ENCODE results near the gene TMPRSS3.
"Not testable (repeated sequence)": the region's sequence is repeated elsewhere in the genome, so short reads cannot be mapped to it uniquely, and the experiment has no call there.

TMPRSS3 gene

DNA sequence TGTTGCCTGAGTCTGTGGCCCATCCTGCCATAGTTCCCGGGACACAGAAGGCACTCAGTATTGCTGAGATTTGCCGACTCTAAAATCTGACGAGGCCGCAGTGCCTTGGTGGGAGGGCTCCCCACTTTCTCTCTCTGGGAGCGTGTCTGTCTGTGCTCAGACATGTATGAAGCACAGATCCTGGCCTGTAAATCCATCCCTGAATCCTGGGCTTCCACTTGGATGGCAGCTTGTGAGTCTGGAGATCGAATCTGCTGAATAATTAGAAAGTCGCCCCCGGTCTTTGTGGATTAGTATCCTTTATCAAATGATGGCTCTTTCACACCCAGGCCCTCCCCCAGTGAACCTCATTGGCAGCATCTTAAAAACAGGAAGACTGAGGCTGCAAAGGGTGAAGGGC lies 18.2 kb upstream of the TMPRSS3 start:
- no peak for DNase-seq (ENCODE audit: low read depth, low spot score)
- H3K9me3 ChIP-seq (ENCODE audit: insufficient read depth, low read length): no peaks in the 10 kb centered on the region
- no peaks in the 10 kb centered on the region for H3K36me3 ChIP-seq (ENCODE audit: insufficient read depth, insufficient read length, low read length)
- no peak overlapping the region for H3K4me3 ChIP-seq (ENCODE audit: insufficient read length, low read depth)
- H3K27me3 ChIP-seq (ENCODE audit: insufficient read depth, insufficient read length): peaks cover 10% of the 10 kb centered on the region
- H3K9ac ChIP-seq (ENCODE audit: insufficient read length, low read depth): no peak overlapping the region
- peaks cover 20% of the 10 kb centered on the region for H3K4me1 ChIP-seq (ENCODE audit: insufficient read depth, insufficient read length)
- no peak for TF ChIP-seq SUZ12 (IDR thresholded peaks at IDR 0.05; ENCODE audit: extremely low read depth, insufficient read depth, insufficient read length)
- TF ChIP-seq YY1 (IDR thresholded peaks at IDR 0.05; ENCODE audit: insufficient read depth, insufficient read length): no peak
- TF ChIP-seq ZNF274 (IDR thresholded peaks at IDR 0.05; ENCODE audit: low read depth, low read length): no peak

DNA sequence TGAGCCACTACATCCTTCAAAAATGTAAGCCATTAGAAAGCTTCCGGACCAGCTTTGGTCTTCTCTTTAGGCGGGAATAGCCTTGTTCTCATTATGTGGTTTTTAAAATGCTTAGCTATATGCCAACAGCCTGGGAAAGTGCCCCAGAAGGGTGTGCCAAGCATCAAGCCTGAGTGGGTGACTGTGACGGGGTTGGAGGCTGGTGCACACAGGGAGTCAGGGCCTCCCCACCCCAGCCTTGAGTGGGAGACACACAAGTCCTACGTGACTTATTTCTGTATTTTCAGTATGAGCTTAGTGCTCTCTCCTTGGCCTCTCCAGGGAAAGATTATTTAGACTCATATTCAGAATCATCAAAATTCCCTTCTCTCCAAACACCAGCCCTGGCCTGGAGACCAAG lies 17.6 kb upstream of the TMPRSS3 start:
- no peak for DNase-seq (ENCODE audit: low read depth, low spot score)
- H3K27me3 ChIP-seq (ENCODE audit: insufficient read depth, insufficient read length): peaks cover 10% of the 10 kb centered on the region
- no peak overlapping the region for H3K4me3 ChIP-seq (ENCODE audit: insufficient read length, low read depth)
- no peaks in the 10 kb centered on the region for H3K9me3 ChIP-seq (ENCODE audit: insufficient read depth, low read length)
- H3K36me3 ChIP-seq (ENCODE audit: insufficient read depth, insufficient read length, low read length): no peaks in the 10 kb centered on the region
- TF ChIP-seq ZNF274 (IDR thresholded peaks at IDR 0.05; ENCODE audit: low read depth, low read length) (no peak), SUZ12 (IDR thresholded peaks at IDR 0.05; ENCODE audit: extremely low read depth, insufficient read depth, insufficient read length) (no peak), YY1 (IDR thresholded peaks at IDR 0.05; ENCODE audit: insufficient read depth, insufficient read length) (no peak)
- no peak overlapping the region for H3K9ac ChIP-seq (ENCODE audit: insufficient read length, low read depth)
- peaks cover 20% of the 10 kb centered on the region for H3K4me1 ChIP-seq (ENCODE audit: insufficient read depth, insufficient read length)

DNA sequence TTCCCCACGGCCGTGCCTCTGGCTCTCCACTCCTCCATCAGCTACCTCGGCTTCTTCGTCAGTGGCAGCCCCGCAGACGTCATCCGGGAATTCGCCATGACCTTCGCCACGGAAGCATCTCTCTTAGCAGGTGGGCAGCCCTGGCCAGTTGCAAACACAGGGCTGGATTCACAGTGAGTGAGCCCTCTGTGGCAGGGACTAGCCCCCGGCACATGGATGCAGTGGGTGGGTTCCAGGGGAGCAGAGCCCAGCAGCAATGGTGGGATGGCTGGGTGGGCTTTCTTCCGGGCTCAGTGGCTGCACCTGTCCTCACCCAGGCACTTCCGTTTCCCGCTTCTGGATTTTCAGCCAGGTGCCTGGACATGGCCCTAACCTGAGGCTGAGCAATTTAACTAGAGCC lies 17.2 kb upstream of the TMPRSS3 start:
- Histone ChIP-seq H3K36me3 (ENCODE audit: insufficient read depth, insufficient read length, low read length) (no peaks in the 10 kb centered on the region), H3K9ac (ENCODE audit: insufficient read length, low read depth) (no peak overlapping the region), H3K9me3 (ENCODE audit: insufficient read depth, low read length) (no peaks in the 10 kb centered on the region), H3K4me3 (ENCODE audit: insufficient read length, low read depth) (no peak overlapping the region), H3K27me3 (ENCODE audit: insufficient read depth, insufficient read length) (peaks cover 10% of the 10 kb centered on the region), H3K4me1 (ENCODE audit: insufficient read depth, insufficient read length) (peaks cover 20% of the 10 kb centered on the region)
- DNase-seq (ENCODE audit: low read depth, low spot score): no peak
- TF ChIP-seq YY1 (IDR thresholded peaks at IDR 0.05; ENCODE audit: insufficient read depth, insufficient read length) (no peak), SUZ12 (IDR thresholded peaks at IDR 0.05; ENCODE audit: extremely low read depth, insufficient read depth, insufficient read length) (no peak), ZNF274 (IDR thresholded peaks at IDR 0.05; ENCODE audit: low read depth, low read length) (no peak)

DNA sequence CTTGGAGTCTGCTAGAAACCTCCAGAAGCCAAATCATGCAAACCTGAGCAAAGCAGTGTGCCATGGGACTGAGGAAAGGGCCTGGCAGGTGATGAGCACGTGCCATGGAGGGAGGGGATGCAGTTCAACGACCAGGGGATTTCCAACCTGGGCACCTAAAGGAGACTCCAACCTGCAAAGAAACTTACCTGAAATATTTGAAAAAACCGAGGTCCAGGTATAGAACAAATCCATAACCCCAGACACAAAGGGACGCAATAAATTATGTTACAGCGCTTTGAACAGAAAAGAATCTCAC lies 16.7 kb upstream of the TMPRSS3 start:
- peaks cover 20% of the 10 kb centered on the region for H3K4me1 ChIP-seq (ENCODE audit: insufficient read depth, insufficient read length)
- DNase-seq (ENCODE audit: low read depth, low spot score): no peak

DNA sequence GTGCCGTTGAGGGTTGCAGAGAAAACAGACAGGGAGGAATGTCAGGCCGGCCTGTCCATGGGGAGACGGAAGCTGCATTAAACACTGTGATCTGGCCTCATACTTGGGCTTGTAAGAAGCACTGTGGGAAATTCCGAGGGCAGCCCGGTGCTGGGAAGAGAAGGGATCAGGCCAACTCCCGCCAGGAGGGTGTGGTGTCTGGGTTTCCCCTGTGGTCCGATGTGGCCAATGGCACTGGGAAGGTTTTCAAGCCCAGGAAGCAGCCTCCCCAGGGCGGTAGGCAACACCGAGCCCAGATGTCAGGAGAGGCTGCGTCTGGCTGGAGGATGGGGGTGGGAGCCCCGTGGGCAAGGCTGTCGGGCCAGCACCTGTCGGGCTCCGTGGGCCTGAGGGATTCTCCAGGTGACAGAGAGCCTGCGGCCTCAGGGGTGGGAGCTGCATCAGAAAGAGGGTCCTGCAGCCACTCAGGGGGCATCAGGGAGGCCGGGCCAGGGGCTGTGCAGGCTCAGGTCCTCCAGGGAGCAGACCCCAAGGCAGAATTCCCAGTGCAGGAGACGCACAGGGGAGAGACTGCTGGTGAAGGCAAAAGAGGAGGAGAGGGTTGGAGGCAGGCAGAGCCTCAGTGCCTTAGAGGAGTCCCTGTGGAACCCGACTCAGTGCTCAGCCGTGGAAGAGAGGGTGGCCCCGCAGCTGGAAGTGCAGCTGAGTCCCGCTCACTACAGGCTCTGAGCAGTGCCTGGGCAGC lies 16.2 kb upstream of the TMPRSS3 start:
- H3K4me1 ChIP-seq (ENCODE audit: insufficient read depth, insufficient read length): peaks cover 20% of the 10 kb centered on the region
- no peaks in the 10 kb centered on the region for H3K9me3 ChIP-seq (ENCODE audit: insufficient read depth, low read length)
- TF ChIP-seq YY1 (IDR thresholded peaks at IDR 0.05; ENCODE audit: insufficient read depth, insufficient read length): no peak
- TF ChIP-seq ZNF274 (IDR thresholded peaks at IDR 0.05; ENCODE audit: low read depth, low read length): no peak
- no peak for TF ChIP-seq SUZ12 (IDR thresholded peaks at IDR 0.05; ENCODE audit: extremely low read depth, insufficient read depth, insufficient read length)
- DNase-seq (ENCODE audit: low read depth, low spot score): no peak
- H3K9ac ChIP-seq (ENCODE audit: insufficient read length, low read depth): peak overlapping the region; percentile 27
- H3K36me3 ChIP-seq (ENCODE audit: insufficient read depth, insufficient read length, low read length): no peaks in the 10 kb centered on the region
- H3K4me3 ChIP-seq (ENCODE audit: insufficient read length, low read depth): no peak overlapping the region
- peaks cover 10% of the 10 kb centered on the region for H3K27me3 ChIP-seq (ENCODE audit: insufficient read depth, insufficient read length)

More for the DNA sequence above, 16.7 kb upstream of the TMPRSS3 start:
- H3K9ac ChIP-seq (ENCODE audit: insufficient read length, low read depth): no peak overlapping the region
- H3K36me3 ChIP-seq (ENCODE audit: insufficient read depth, insufficient read length, low read length): no peaks in the 10 kb centered on the region
- no peak overlapping the region for H3K4me3 ChIP-seq (ENCODE audit: insufficient read length, low read depth)
- TF ChIP-seq YY1 (IDR thresholded peaks at IDR 0.05; ENCODE audit: insufficient read depth, insufficient read length) (no peak), ZNF274 (IDR thresholded peaks at IDR 0.05; ENCODE audit: low read depth, low read length) (no peak), SUZ12 (IDR thresholded peaks at IDR 0.05; ENCODE audit: extremely low read depth, insufficient read depth, insufficient read length) (no peak)
- no peaks in the 10 kb centered on the region for H3K9me3 ChIP-seq (ENCODE audit: insufficient read depth, low read length)
- peaks cover 10% of the 10 kb centered on the region for H3K27me3 ChIP-seq (ENCODE audit: insufficient read depth, insufficient read length)

DNA sequence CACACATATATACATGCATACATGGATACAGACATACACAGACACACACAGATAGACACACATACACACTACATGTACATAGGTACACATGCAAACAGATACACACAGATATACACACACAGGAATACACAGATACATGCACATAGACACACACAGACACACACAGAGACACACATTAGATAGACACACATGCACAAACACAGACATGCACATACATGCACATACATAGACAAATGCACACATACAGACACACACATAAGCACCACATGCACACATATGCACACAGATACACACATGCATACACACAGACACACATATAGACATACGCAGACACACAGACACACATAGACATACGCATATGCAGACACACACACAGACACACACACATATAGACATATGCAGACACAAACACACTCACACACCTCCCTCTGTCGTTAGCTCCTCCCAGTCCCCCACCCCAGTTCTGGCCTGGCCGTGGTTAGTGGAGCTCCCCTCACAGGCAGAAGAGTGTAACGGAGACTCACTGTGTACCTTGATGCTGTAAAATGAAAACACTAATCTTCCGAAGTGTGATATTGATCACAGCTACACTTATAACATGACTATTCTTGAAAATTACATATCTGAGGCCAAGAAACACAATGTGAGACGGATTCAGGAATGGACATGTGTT lies 15.5 kb upstream of the TMPRSS3 start:
- Histone ChIP-seq H3K4me3 (ENCODE audit: insufficient read length, low read depth) (no peak overlapping the region), H3K36me3 (ENCODE audit: insufficient read depth, insufficient read length, low read length) (no peaks in the 10 kb centered on the region), H3K27me3 (ENCODE audit: insufficient read depth, insufficient read length) (peaks cover 12% of the 10 kb centered on the region), H3K9ac (ENCODE audit: insufficient read length, low read depth) (no peak overlapping the region), H3K4me1 (ENCODE audit: insufficient read depth, insufficient read length) (peaks cover 20% of the 10 kb centered on the region), H3K9me3 (ENCODE audit: insufficient read depth, low read length) (no peaks in the 10 kb centered on the region)
- TF ChIP-seq ZNF274 (IDR thresholded peaks at IDR 0.05; ENCODE audit: low read depth, low read length) (no peak), YY1 (IDR thresholded peaks at IDR 0.05; ENCODE audit: insufficient read depth, insufficient read length) (no peak), SUZ12 (IDR thresholded peaks at IDR 0.05; ENCODE audit: extremely low read depth, insufficient read depth, insufficient read length) (no peak)
- DNase-seq (ENCODE audit: low read depth, low spot score): peak; percentile 23

DNA sequence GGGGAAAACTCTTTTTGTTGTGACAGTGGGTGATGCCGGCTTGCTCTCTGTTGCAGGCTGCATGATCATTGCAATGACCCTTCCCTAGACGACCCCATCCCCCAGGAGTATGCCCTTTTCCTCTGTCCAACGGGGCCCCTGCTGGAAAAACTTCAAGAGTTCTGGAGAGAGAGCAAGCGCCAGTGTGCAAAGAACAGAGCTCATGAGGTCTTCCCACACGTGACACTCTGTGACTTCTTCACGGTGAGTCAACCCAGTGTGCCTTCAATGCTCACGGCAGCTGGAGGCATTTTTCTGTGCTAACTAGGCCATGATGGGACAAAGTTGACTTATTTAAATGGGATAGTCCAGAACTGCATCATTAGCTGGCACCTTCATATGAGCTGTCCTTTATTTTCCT lies 13.5 kb upstream of the TMPRSS3 start:
- no peak overlapping the region for H3K9ac ChIP-seq (ENCODE audit: insufficient read length, low read depth)
- no peaks in the 10 kb centered on the region for H3K9me3 ChIP-seq (ENCODE audit: insufficient read depth, low read length)
- H3K4me1 ChIP-seq (ENCODE audit: insufficient read depth, insufficient read length): peaks cover 7% of the 10 kb centered on the region
- TF ChIP-seq ZNF274 (IDR thresholded peaks at IDR 0.05; ENCODE audit: low read depth, low read length) (no peak), YY1 (IDR thresholded peaks at IDR 0.05; ENCODE audit: insufficient read depth, insufficient read length) (no peak), SUZ12 (IDR thresholded peaks at IDR 0.05; ENCODE audit: extremely low read depth, insufficient read depth, insufficient read length) (no peak)
- H3K27me3 ChIP-seq (ENCODE audit: insufficient read depth, insufficient read length): peaks cover 11% of the 10 kb centered on the region
- DNase-seq (ENCODE audit: low read depth, low spot score): no peak
- H3K36me3 ChIP-seq (ENCODE audit: insufficient read depth, insufficient read length, low read length): no peaks in the 10 kb centered on the region
- H3K4me3 ChIP-seq (ENCODE audit: insufficient read length, low read depth): no peak overlapping the region

DNA sequence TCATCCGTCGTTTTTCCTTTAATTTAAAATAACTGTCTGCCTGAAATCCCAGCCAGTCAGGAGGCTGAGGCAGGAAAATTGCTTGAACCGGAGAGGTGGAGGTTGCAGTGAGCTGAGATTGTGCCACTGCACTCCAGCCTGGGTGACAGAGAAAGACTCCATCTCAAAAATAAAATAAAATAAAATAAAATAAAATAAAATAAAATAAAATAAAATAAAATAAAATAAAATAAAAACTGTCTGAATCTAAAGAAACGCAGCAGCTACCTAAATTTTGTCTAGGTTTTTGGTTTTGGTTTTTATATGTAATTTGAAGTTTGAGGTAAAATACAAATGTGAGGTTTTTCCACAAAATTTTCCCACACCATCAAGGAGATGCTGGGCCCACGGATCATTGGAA lies 12.9 kb upstream of the TMPRSS3 start:
- not testable (repeated sequence) for H3K27me3 ChIP-seq (ENCODE audit: insufficient read depth, insufficient read length)

More for the DNA sequence above, 12.9 kb upstream of the TMPRSS3 start:
- H3K9ac ChIP-seq (ENCODE audit: insufficient read length, low read depth); DNase-seq (ENCODE audit: low read depth, low spot score); H3K9me3 ChIP-seq (ENCODE audit: insufficient read depth, low read length); H3K36me3 ChIP-seq (ENCODE audit: insufficient read depth, insufficient read length, low read length); H3K4me3 ChIP-seq (ENCODE audit: insufficient read length, low read depth): not testable (repeated sequence)
- H3K4me1 ChIP-seq (ENCODE audit: insufficient read depth, insufficient read length): peaks cover 10% of the 10 kb centered on the region

All from NT2/D1 (cell line).